SK-N-SH (cell line): ENCODE results near the gene NLRP11.

Experiments
- EP300 ChIP-seq, 2 experiments: IDR thresholded peaks; 2 replicates each; pipeline versions ENCODE4 v1.4.0 to v1.6.1; 2012; ENCODE audit warnings: borderline replicate concordance in 1 of 2, low read depth in 1 of 2, low read length in 1 of 2
- JUND ChIP-seq: IDR thresholded peaks from 2 replicates; pipeline ENCODE4 v1.4.0; 2012
- POLR2AphosphoS5 ChIP-seq: IDR thresholded peaks from 2 replicates; pipeline ENCODE4 v1.6.1; 2012; ENCODE audit warnings: low read depth, low read length
- RAD21 ChIP-seq: IDR thresholded peaks from 2 replicates; pipeline ENCODE4 v1.6.1; 2012; ENCODE audit warnings: mild to moderate bottlenecking, low read length
- SMC3 ChIP-seq: IDR thresholded peaks from 2 replicates; pipeline ENCODE4 v1.6.1; 2012; ENCODE audit warnings: low read depth, low read length, improper control_type of control experiment
- TF ChIP-seq, protein P1 (sequence below): fragments of 200-600 bp; sonication (generic); IDR thresholded peaks from 2 replicates; pipeline ENCODE4 v1.6.1; 2017; ENCODE audit warnings: antibody characterized with exemption, mild to moderate bottlenecking, moderate library complexity
- TF ChIP-seq, protein P2 (sequence below): IDR thresholded peaks from 2 replicates; pipeline ENCODE4; 2012
- TF ChIP-seq, protein P3 (sequence below): IDR thresholded peaks from 2 replicates; pipeline ENCODE4 v1.6.1; 2012; ENCODE audit warnings: mild to moderate bottlenecking, low read depth, low read length, moderate library complexity

DNA sequence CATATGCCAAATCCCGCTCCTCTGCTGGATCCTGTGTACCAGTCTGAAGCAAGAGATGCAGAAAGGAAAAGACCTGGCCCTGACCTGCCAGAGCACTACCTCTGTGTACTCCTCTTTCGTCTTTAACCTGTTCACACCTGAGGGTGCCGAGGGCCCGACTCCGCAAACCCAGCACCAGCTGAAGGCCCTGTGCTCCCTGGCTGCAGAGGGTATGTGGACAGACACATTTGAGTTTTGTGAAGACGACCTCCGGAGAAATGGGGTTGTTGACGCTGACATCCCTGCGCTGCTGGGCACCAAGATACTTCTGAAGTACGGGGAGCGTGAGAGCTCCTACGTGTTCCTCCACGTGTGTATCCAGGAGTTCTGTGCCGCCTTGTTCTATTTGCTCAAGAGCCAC lies 26.6 kb upstream of the NLRP11 start:
- TF ChIP-seq, protein P1, sequence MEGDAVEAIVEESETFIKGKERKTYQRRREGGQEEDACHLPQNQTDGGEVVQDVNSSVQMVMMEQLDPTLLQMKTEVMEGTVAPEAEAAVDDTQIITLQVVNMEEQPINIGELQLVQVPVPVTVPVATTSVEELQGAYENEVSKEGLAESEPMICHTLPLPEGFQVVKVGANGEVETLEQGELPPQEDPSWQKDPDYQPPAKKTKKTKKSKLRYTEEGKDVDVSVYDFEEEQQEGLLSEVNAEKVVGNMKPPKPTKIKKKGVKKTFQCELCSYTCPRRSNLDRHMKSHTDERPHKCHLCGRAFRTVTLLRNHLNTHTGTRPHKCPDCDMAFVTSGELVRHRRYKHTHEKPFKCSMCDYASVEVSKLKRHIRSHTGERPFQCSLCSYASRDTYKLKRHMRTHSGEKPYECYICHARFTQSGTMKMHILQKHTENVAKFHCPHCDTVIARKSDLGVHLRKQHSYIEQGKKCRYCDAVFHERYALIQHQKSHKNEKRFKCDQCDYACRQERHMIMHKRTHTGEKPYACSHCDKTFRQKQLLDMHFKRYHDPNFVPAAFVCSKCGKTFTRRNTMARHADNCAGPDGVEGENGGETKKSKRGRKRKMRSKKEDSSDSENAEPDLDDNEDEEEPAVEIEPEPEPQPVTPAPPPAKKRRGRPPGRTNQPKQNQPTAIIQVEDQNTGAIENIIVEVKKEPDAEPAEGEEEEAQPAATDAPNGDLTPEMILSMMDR, result no peak
- TF ChIP-seq EP300 (IDR thresholded peaks at IDR 0.05; ENCODE audit: borderline replicate concordance in 1 of 2, low read depth in 1 of 2, low read length in 1 of 2), result no peak
- no peak for TF ChIP-seq JUND
- TF ChIP-seq, protein P2, sequence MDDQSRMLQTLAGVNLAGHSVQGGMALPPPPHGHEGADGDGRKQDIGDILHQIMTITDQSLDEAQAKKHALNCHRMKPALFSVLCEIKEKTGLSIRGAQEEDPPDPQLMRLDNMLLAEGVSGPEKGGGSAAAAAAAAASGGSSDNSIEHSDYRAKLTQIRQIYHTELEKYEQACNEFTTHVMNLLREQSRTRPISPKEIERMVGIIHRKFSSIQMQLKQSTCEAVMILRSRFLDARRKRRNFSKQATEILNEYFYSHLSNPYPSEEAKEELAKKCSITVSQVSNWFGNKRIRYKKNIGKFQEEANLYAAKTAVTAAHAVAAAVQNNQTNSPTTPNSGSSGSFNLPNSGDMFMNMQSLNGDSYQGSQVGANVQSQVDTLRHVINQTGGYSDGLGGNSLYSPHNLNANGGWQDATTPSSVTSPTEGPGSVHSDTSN, result no peak
- no peak for TF ChIP-seq SMC3
- TF ChIP-seq, protein P3, sequence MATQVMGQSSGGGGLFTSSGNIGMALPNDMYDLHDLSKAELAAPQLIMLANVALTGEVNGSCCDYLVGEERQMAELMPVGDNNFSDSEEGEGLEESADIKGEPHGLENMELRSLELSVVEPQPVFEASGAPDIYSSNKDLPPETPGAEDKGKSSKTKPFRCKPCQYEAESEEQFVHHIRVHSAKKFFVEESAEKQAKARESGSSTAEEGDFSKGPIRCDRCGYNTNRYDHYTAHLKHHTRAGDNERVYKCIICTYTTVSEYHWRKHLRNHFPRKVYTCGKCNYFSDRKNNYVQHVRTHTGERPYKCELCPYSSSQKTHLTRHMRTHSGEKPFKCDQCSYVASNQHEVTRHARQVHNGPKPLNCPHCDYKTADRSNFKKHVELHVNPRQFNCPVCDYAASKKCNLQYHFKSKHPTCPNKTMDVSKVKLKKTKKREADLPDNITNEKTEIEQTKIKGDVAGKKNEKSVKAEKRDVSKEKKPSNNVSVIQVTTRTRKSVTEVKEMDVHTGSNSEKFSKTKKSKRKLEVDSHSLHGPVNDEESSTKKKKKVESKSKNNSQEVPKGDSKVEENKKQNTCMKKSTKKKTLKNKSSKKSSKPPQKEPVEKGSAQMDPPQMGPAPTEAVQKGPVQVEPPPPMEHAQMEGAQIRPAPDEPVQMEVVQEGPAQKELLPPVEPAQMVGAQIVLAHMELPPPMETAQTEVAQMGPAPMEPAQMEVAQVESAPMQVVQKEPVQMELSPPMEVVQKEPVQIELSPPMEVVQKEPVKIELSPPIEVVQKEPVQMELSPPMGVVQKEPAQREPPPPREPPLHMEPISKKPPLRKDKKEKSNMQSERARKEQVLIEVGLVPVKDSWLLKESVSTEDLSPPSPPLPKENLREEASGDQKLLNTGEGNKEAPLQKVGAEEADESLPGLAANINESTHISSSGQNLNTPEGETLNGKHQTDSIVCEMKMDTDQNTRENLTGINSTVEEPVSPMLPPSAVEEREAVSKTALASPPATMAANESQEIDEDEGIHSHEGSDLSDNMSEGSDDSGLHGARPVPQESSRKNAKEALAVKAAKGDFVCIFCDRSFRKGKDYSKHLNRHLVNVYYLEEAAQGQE, result no peak
- no peak for TF ChIP-seq RAD21
- TF ChIP-seq POLR2AphosphoS5, result no peak
